Right lobe of liver (tissue), 4 donors: ENCODE results near the gene GPRC5C.

ENCODE experiments used
- POLR2A ChIP-seq: fragments of 450-650 bp; IDR thresholded peaks from one replicate; pipeline ENCODE4 v1.6.1; 2017; ENCODE audit warnings: antibody characterized with exemption, mild to moderate bottlenecking
- TF ChIP-seq, protein P1 (sequence below), 4 donors: fragments of 200-600 bp in 3 of 4; fragments of 450-650 bp in 1 of 4; IDR thresholded peaks; one replicate each; pipeline versions ENCODE4 v1.5.1 to v1.8.0; 2016 to 2022; ENCODE audit warnings: antibody characterized with exemption in 4 of 4, mild to moderate bottlenecking in 2 of 4
- donor health status: DM: no; HTN: no; CAD: no.
- donor health status: DM: no; HTN: no; CAD: no.
- donor health status: DM: no; HTN: yes; CAD: no.

- TF ChIP-seq, protein P1, sequence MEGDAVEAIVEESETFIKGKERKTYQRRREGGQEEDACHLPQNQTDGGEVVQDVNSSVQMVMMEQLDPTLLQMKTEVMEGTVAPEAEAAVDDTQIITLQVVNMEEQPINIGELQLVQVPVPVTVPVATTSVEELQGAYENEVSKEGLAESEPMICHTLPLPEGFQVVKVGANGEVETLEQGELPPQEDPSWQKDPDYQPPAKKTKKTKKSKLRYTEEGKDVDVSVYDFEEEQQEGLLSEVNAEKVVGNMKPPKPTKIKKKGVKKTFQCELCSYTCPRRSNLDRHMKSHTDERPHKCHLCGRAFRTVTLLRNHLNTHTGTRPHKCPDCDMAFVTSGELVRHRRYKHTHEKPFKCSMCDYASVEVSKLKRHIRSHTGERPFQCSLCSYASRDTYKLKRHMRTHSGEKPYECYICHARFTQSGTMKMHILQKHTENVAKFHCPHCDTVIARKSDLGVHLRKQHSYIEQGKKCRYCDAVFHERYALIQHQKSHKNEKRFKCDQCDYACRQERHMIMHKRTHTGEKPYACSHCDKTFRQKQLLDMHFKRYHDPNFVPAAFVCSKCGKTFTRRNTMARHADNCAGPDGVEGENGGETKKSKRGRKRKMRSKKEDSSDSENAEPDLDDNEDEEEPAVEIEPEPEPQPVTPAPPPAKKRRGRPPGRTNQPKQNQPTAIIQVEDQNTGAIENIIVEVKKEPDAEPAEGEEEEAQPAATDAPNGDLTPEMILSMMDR (IDR thresholded peaks at IDR 0.05) = no peak
- TF ChIP-seq POLR2A = no peak
Measured at GRCh38 chr17:74432766-74433391, 991 bp downstream of the GPRC5C start.
